Duodenal mucosa (tissue), 2 donors: ENCODE results near the gene PLXNA3.

Experiments
- H3K27ac ChIP-seq: one replicate; pipeline ENCODE4 v1.7.0; 2013; ENCODE audit warnings: low read depth, low read length
- H3K27me3 ChIP-seq, 2 donors: one replicate each; pipeline ENCODE4 v1.7.0; 2013; ENCODE audit warnings: low read length in 2 of 2, control low read depth in 1 of 2; ENCODE audit not compliant: insufficient read depth in 2 of 2, control insufficient read depth in 1 of 2
- H3K36me3 ChIP-seq, 2 donors: one replicate each; pipeline ENCODE4 v1.7.0; 2013; ENCODE audit warnings: low read length in 2 of 2, control low read depth in 1 of 2; ENCODE audit not compliant: insufficient read depth in 2 of 2, control insufficient read depth in 1 of 2
- H3K4me1 ChIP-seq, 2 donors: one replicate each; pipeline ENCODE4 v1.7.0; 2013; ENCODE audit warnings: low read length in 2 of 2, control low read depth in 1 of 2; ENCODE audit not compliant: insufficient read depth in 2 of 2, control insufficient read depth in 1 of 2
- H3K4me3 ChIP-seq, 2 donors: one replicate each; pipeline ENCODE4 v1.7.0; 2013; ENCODE audit warnings: low read length in 2 of 2, low read depth in 1 of 2
- H3K9ac ChIP-seq, 2 donors: one replicate each; pipeline ENCODE4 v1.7.0; 2013; ENCODE audit warnings: low read length in 2 of 2, low read depth in 1 of 2
- H3K9me3 ChIP-seq, 2 donors: one replicate each; pipeline ENCODE4 v1.7.0; 2013; ENCODE audit warnings: low read length in 2 of 2, control low read depth in 1 of 2; ENCODE audit not compliant: control insufficient read depth in 1 of 2

Gene PLXNA3

GRCh38 chrX:154512879-154513553, 54.9 kb downstream of the PLXNA3 start:
- Histone ChIP-seq H3K4me1 (peaks cover 9 to 11% of the 10 kb centered on the region in 2 donors), H3K9ac (no peak overlapping the region)

GRCh38 chrX:154513716-154514115, 55.6 kb downstream of the PLXNA3 start:
- no peak overlapping the region for H3K9ac ChIP-seq
- H3K9me3 ChIP-seq: no peaks in the 10 kb centered on the region
- H3K4me1 ChIP-seq: peaks cover 9 to 12% of the 10 kb centered on the region in 2 donors
- H3K4me3 ChIP-seq: no peak overlapping the region
- H3K27ac ChIP-seq: no peak overlapping the region
- H3K27me3 ChIP-seq: no peaks in the 10 kb centered on the region
- H3K36me3 ChIP-seq: peaks cover 0 to 11% of the 10 kb centered on the region in 2 donors

More at GRCh38 chrX:154512879-154513553, 54.9 kb downstream of the PLXNA3 start:
- no peaks in the 10 kb centered on the region for H3K27me3 ChIP-seq
- no peaks in the 10 kb centered on the region for H3K9me3 ChIP-seq
- H3K36me3 ChIP-seq: peaks cover 0 to 14% of the 10 kb centered on the region in 2 donors
- no peak overlapping the region for H3K4me3 ChIP-seq
- no peak overlapping the region for H3K27ac ChIP-seq

GRCh38 chrX:154515090-154515965, 57.2 kb downstream of the PLXNA3 start:
- H3K27ac ChIP-seq: peak overlapping the region; percentile 93
- H3K4me1 ChIP-seq: peaks cover 9 to 12% of the 10 kb centered on the region in 2 donors
- H3K27me3 ChIP-seq: no peaks in the 10 kb centered on the region
- no peaks in the 10 kb centered on the region for H3K36me3 ChIP-seq
- no peaks in the 10 kb centered on the region for H3K9me3 ChIP-seq
- peak overlapping the region; percentile 71 to 73 for H3K4me3 ChIP-seq
- peak overlapping the region; percentile 72 to 87 for H3K9ac ChIP-seq

GRCh38 chrX:154515966-154516655, 58.0 kb downstream of the PLXNA3 start, which contains the start of gene FAM3A:
FAM3A (minus strand) TSS chrX:154516232; CDS start chrX:154515772, 460 bp downstream.
- peak within 1 kb of the TSS; percentile 93 for H3K27ac ChIP-seq
- no peaks in the 10 kb centered on the region for H3K36me3 ChIP-seq
- H3K4me1 ChIP-seq: peaks cover 9 to 12% of the 10 kb centered on the region in 2 donors
- peak within 1 kb of the TSS; percentile 88 to 92 for H3K9ac ChIP-seq
- H3K4me3 ChIP-seq: peak within 1 kb of the TSS; percentile 74 to 77
- H3K9me3 ChIP-seq: no peaks in the 10 kb centered on the region
- no peaks in the 10 kb centered on the region for H3K27me3 ChIP-seq

- Histone ChIP-seq H3K9ac (peak overlapping the region; percentile 88 to 92), H3K9me3 (no peaks in the 10 kb centered on the region), H3K36me3 (no peaks in the 10 kb centered on the region), H3K27ac (peak overlapping the region; percentile 92), H3K4me3 (peak overlapping the region; percentile 74 to 77), H3K27me3 (no peaks in the 10 kb centered on the region), H3K4me1 (peaks cover 9 to 12% of the 10 kb centered on the region in 2 donors)
These were observed 58.6 kb downstream of the PLXNA3 start for GRCh38 chrX:154516656-154517100.

- peak overlapping the region; percentile 74 to 77 for H3K4me3 ChIP-seq
- no peaks in the 10 kb centered on the region for H3K9me3 ChIP-seq
- H3K4me1 ChIP-seq: peaks cover 9 to 12% of the 10 kb centered on the region in 2 donors
- H3K36me3 ChIP-seq: no peaks in the 10 kb centered on the region
- peak overlapping the region; percentile 47 to 92 for H3K9ac ChIP-seq
- peak overlapping the region; percentile 92 for H3K27ac ChIP-seq
- no peaks in the 10 kb centered on the region for H3K27me3 ChIP-seq
These were observed 59.2 kb downstream of the PLXNA3 start for GRCh38 chrX:154517101-154517781.

GRCh38 chrX:154519389-154519788, 61.3 kb downstream of the PLXNA3 start:
- Histone ChIP-seq H3K36me3 (no peaks in the 10 kb centered on the region), H3K4me1 (peaks cover 9 to 12% of the 10 kb centered on the region in 2 donors), H3K4me3 (no peak overlapping the region), H3K9me3 (no peaks in the 10 kb centered on the region), H3K27ac (no peak overlapping the region), H3K27me3 (no peaks in the 10 kb centered on the region), H3K9ac (no peak overlapping the region)

GRCh38 chrX:154525606-154526490, 67.8 kb downstream of the PLXNA3 start:
- Histone ChIP-seq H3K27ac (no peak overlapping the region), H3K9me3 (no peaks in the 10 kb centered on the region), H3K4me3 (no peak overlapping the region), H3K4me1 (peaks cover 3 to 8% of the 10 kb centered on the region in 2 donors), H3K9ac (no peak overlapping the region), H3K27me3 (no peaks in the 10 kb centered on the region), H3K36me3 (no peaks in the 10 kb centered on the region)
